HG02610 (cell line): ENCODE data around the gene PEPD.

ENCODE experiments used
- ATAC-seq: cut with Tn5 transposase; IDR thresholded peaks from one replicate; pipeline ENCODE4 v1.9.1; 2021; ENCODE audit warnings: mild to moderate bottlenecking, moderate library complexity; ENCODE audit not compliant: unreplicated experiment

Gene PEPD

DNA sequence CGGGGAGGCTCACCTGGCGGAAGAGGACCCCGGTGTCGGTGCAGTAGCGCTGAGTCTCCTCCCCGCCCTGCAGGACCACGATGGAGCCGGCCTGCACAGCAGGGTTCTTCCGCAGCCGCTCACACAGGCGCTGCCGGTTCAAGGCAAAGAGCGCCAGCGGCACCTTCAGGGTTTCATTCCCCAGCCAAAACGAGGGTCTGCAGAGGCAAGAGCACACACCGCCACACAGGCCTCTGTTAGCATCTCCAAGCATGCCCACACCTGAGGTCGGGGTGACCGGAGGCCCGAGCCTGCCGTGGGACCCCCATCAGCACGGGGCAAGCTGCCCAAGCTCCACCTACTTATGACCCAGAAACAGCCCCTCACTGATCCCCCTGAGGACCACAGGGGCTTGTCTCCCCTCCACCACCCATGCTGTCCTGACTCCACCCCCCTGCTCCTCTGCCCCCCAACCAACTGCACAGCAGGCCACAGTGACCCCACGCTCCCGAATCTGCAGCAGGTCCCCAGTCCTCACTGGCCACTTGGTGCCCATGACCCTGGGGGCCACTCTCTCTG, 8.9 kb downstream of the PEPD start:
- no peak for ATAC-seq

DNA sequence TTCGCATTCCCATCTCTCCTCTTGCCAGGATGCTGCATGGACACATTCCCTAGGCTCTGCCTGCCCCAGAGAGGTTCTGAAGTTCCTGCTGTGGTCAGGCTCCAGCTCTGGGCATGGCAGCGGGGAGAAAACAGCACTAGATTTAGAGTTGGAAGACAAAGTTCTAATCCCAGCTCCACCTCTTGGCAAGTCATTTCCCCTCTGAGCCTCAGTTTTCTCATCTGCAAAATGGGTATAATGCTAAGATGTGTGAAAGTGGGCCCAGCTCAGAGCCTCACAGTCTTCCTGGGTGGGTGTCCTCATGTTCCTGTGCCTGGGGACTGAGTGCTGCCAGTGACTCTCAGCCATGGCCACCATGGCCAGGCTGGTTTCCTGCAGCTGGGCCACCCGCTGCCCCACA, 9.6 kb downstream of the PEPD start:
- ATAC-seq, result no peak

DNA sequence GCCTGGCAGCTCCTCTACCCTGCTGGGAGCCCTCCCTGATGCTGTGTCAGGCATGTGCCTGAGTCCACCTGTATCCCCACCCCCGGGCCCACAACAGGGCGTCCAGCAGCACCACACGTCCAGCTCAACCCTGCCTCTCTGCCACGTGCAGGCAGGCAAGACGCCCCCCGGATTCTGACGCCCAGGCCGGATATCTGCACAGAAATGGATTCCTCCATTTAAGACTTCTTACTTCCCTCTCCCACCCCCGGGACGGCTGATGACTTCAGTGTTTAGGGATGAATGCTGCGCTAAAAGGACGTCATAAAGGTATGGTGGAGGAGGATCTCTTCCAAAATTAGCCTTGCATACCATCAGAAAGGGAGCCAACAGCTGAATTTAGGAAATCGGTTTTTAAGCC, 10.2 kb downstream of the PEPD start:
- no peak for ATAC-seq

DNA sequence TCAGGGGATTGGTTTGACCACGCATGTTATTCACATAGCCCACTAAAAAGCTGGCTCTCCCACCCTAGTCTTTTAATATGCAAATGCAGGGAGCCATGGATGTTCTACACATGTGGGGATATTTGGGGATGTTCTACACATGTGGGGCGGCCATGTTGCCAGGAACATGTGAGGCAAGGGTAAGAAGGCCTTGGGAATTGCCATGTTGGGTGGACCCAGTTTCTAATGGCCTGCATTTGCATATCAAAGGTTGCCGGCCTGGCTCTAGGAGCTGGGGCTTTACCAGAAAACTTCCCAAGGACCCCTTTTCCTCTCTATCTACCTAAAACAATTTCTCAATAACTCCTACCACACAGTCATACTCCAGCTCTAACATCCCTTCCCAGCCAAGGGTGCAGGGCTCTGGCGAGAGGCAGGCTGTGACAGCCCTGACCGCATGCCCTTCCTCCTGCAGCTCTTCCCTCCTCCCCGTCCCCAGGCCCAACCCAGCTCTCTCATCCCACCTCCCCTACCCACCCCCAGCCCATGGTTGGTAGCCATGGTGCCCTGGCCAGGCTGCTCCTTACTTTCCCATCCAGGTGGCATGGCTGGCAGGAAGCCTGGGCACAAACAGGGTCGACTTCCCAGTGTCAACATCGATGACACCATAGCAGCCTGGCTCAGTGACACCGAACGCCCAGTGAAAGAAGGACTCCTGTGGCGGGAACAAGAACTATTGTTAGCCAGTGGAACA, 11.0 kb downstream of the PEPD start:
- ATAC-seq, result no peak

DNA sequence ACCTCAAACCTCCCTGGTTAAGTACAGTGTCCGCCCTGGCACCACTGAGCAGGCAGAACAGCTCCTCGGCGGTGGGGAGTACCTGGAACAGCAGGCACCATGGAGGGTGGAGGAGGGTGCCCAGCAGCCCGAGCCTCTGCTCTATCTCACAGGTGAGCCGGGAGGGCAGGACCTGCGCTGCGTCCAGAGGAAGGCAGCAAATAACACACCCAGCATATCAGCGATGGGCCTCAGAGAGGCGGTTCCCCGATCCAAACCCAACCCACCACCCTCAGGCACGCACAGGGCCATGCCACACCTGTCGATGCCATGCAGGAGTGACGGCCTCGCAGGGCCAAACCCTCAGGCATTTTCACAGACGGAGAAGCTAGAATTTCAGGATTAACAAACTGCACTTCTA, 11.8 kb downstream of the PEPD start:
- no peak for ATAC-seq

DNA sequence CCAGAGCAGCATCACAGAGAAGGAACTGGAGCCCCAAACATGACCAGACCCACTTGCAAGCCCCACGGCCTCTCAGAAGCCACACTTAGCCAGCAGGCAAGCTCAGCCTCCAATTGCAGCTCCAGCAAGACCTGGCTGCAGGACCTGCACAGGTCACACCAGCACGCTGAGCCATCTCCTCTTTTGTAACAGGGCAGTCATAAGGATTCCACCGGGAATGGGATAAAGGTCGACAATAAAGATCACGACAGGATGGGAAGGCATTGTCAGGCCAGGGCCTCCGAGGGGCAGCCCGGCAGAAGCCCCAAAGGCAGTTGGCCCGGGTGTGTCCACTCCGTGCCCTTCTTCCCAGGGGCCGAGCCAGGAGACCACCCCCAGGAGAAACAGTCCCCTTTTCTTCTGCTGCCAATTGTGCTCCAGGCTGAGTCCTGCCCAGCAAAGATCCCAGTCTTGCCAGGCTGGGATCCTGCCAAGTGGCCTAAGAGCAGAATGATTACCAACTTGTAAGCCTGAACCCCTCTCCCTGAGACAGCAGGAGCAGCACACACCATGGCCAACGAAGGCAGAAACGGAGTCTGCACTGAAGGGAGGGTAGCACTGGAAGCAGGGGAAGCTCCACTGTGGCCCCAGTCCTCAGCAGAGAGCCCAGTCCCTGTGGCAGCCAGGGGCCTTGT, 12.5 kb downstream of the PEPD start:
- ATAC-seq, result no peak

DNA sequence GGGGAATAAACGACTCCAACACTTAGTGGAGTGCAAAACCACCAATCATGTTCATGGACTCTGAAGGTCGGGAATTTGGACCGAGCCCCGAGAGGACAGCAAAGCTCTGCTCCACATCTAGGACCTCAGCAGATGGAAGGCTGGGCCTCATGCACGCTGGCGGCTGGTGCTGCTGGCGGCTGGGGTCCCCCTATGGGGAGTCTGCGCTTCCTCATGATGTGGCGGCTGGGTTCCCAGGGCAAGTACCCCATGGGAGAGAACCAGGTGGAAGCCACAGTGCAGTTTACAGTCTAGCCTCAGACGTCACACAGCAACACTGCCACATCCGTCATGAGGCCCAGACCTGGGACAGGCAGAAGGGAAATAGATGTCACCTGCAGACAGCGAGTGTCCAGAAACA, 13.2 kb downstream of the PEPD start:
- no peak for ATAC-seq

DNA sequence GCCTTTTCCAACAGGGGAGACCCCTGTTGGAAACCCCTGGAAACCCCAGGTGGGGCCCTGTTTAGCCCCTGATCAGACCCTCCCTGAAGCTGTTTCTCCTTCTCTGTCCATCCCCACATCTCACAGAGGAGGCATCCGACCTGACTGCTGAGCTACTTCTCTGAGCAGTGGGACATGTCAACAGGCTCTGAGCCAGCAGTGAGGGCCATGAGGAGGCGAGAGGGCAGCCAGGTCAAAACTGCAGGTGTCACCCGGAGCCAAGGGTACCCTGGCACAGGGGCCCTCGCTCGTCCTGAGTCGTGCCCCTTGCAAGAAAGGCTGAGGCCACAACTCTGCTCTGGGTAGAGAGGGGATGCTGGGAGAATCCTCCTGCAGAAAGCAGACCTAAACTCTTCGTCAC, 13.6 kb downstream of the PEPD start:
- no peak for ATAC-seq

DNA sequence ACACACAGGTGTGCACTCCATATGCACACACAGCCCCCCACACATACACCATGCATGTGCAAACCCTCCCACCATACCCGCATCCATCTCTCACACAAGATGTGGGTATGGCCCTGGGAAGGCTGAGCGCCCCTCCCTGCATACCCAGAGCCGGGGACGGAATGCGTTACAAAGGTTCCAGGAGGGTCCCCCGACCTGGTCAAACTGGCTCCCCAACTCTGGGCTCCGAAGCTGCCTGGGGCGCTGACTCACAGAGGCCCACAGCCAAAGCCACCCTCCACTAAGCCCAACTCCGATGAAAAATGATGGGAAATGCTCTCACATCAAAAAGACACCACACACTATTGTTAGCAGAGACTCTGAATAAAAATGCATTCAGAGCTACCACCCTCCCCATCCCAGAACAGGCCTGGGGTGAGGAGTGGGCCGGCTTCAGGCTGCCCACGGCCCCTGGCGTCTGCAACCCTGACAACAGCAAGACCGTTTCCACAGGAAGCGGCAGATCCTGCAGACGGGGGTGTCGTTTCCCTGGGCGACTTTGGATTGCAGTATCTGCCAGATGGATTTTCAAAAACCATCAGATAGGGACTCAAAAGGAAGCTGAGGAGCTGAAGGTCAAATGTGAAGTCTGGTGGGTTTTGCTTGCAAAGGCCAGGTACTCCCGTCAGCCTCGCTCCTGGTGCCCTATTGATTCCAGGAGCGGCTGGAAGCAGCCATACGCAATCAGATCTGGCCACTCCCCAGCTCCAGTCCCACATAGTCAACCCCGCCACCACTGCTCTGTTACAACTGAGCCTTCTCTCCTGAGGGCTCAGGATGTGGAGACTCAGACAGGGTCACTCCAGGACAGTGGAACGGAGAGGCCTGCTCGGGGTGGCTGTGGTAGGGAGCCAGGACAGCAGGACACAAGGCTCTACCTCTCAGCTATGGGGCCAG, 14.3 kb downstream of the PEPD start:
- ATAC-seq, result no peak

DNA sequence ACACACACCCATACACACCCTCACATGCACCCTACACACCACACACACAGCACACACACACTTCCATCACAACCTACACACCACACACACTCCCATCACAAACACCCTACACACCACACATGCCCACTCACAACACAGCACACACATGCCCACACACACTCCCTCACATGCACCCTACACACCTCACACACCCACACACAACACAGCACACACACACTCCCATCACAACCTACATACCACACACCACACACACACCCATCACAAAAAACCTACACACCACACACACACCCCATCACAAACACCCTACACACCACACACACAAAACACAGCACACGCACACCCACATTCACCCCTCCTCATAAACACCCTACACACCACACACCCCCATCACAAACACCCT, 15.1 kb downstream of the PEPD start:
- no peak for ATAC-seq

DNA sequence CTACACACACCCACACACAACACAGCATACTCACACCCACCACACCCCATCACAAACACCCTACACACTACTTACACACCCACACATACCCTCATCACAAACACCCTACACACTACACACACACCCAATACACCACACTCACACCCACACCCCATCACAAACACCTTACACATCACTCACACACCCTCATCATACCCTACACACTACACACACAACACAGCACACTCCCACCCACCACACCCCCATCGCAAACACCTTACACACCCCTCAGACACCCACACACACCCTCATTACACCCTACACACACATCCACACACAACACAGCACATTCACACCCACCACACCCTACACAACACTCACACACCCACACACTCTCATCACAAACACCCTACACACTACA, 15.8 kb downstream of the PEPD start:
- ATAC-seq, result no peak

DNA sequence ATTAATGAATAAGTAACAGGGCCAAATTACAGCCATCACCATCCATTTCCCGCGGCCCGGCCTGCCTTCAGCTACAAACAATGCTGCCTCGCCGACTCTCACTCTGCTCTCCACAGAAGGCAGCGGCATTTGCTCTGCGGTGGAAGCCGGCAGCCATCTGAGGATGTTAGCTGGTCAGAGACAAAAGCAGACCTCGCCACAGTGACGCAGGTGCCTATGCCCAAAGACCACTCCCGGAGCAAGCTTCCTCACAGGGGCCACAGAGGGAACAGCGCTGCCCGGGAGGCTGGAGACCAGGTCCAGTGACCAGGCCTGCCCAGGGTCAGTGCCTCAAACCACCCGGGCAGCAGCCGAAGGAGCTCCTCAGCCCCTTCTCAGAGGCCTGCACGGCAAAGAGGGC, 16.4 kb downstream of the PEPD start:
- no peak for ATAC-seq

DNA sequence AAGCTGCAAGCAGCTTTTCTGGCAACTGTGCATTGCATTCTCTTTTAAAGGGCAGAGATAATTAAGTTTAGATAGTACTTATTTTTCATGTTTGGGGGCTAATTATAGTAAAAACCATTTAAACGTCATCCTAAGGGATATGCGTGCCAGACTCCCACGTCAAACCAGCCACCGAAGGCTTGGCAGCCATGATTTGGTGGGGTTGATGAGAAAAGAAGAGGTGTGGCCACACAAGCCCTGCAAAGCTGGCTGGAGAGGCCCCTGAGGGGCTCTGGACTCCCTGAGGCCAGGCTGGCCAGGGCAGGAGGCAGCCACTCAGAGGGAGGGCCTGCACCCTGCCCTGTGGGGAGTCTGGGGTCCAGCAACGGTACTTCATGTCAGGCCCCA, 17.5 kb downstream of the PEPD start:
- ATAC-seq, result no peak

DNA sequence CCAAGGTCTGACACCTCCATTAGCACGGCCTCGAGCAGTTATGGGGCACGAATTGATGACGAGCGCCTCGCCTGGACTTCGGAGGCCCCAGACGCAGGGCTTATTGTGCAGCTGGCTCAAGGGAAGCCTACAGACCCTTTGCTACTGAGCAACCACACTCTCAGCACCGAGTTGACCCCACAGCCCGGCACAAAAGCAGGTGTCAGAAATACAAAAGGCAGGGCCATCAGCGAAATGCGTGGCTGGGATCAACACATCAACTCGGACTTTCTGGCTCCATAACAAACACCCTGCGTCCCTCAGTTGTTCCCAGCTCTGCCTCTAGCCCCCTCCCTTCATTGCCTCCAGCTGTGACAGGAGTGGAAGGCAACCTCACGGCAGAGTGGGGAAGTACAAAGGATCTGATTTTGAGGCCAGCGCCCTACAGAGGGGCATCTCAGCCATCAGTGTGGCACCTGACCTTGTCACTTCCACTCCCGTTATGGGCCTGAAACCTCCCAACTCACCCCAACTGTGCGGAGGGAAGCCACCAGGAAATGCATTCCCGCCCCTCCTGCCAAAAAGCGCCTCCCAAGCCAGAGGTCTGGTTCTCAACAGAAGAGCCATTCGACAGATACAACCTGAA, 18.0 kb downstream of the PEPD start:
- ATAC-seq, result no peak

DNA sequence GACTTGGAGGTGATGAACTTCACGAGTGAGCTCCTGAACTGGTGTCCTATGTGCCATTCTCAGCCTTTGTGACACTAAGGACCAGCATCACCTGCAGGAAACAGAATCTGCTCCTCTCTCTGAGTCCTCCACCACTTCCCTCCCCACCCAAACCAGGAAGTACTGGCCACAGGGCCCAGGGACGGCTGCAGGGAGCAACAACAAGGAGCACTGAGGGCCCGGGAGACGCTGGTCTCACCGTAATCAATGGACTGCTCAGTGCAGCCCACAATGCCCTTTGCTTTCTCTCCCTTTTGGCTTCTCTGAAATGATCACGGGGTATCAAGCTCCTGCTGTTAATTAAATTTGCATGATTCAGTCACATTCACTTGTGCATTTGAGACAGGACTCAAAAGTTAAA, 18.6 kb downstream of the PEPD start:
- ATAC-seq, result no peak

DNA sequence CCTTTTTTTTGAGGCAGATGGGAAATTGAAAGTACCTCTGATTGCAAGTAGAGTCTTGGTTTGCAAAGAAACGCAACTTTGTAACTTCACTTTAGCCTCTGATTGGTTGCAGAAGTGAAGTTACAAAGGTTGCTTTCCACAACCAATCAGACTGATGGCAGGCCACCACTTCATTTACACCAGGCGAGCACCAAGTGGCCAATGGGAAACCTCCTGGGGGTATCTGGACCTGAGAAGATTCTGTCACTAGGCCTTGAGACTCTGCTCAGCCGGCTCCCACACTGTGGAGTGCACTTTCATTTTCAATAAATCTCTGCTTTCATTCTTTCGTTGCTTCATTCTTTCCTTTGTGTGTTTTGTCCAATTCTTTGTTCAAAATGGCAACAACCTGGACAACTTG, 19.1 kb downstream of the PEPD start:
- ATAC-seq, result no peak

DNA sequence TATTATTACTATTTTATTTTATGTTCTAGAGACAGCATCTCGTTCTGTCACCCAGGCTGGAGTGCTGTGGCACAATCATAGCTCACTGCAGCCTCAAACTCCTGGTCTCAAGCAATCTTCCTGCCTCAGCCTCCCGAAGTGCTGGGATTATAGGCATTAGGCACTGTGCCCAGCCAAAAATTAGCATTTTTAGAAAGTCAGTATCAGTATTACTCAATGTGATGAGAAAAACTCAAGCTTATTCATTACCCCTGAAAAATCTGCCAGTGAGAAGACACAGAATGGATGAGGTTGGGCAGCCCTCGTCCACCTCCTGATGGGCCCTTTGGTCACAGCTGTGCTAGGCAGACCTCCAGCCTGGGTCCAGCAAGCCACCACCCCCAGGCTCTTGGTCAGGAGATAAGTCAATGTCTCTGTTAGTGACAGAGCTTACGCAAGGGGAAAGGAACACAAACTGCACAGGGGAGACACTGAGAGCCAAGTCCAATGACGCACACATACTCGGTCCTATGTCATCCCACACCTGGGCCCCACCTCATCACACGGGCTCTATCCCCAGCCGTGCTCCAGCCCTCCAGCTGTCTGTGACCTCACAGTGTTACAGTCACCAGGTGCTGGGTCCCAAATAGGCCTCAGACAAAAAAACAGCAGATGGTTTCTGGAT, 19.8 kb downstream of the PEPD start:
- ATAC-seq, result no peak

DNA sequence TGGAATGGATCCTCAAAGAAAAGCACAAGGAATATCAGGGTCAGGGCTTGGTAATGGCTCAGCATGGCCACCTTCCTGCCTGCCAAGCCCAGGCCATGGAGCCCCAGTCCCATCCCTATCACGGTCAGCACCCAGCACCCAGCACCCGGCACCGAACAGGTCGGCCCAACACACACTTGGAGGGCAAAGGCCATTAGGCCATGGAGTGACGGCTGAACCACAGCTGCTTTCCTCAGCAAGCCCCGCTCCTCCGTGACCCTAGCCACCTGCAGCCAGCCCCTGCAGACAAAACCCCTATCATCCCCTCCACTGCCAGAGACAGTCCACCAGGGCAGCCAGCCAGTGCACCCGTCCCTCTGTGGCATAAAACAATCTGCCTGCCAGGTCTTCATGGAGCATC, 20.6 kb downstream of the PEPD start:
- no peak for ATAC-seq

DNA sequence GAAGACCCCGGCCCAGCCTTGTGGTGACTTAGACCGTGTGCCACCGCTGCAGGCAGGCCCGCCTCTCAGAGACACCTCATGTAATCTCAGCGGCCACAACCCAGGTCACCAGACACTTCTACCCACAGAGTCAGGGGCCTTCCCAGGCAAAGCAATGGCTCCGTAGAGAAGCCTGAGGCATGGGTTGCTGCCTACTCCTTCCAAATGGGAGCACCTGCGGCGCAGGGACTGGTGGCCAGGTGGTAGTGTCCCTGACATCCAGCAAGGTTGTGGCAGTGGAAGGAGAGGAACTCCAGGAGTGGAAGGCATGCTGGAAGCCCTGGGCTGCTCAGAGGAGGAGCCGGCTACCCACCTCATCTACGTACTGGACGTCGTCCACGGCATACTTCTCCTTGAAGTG, 21.0 kb downstream of the PEPD start:
- no peak for ATAC-seq

DNA sequence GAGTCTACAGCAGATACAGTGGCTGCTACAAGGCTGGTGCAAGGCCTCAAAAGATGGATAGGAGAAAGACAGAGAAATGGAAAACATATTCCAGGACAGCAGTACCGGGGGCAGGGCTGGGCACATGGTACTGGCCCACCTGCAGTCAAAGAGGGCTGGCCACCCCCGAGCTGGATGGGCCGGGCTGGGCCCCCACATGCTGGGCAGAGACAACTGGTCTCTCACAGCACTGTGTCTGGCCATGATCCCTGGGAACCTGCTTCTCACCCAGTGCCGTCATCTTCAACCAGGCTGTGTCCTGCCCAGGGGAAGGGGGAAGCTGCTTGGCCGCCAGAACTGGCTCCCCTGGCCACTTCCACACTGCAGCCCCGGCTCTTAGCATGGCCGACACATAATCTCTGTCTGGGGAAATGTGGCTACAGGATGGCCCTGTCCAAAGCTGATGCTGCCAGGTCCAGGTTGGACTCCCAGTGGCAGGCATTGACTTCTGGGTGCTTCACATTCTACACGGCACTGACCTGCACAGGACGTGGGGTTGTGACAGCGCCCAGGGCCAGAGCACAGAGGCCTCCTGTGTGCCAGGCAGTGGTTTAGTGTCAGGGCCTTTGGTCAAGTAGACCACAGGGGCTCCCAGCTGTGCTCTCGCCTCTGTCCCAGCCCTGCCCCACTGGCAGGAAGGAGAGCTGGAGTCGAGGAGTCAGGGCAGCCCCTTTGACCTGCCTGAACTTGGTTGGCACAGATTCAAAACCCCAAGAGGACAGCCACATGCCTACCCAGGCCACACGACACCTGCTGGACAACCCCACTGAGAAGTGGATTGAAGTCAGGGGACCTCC, 21.7 kb downstream of the PEPD start:
- no peak for ATAC-seq
